Activated naive CD4-positive, alpha-beta T cell treated with anti-CD3 and anti-CD28 coated beads, Interleukin-2, amount 50 U/mL, for 24 hours (primary cell): ENCODE measurements around the gene GALNT1.

Experiments
- H3K27ac Mint-ChIP-seq: one replicate; pipeline ENCODE4 v1.8.0; 2021; ENCODE audit warnings: mild to moderate bottlenecking, mixed read lengths
- H3K27me3 Mint-ChIP-seq: one replicate; pipeline ENCODE4 v1.8.0; 2021; ENCODE audit warnings: mixed read lengths
- H3K36me3 Mint-ChIP-seq: one replicate; pipeline ENCODE4 v1.8.0; 2021; ENCODE audit warnings: mixed read lengths
- H3K4me1 Mint-ChIP-seq: one replicate; pipeline ENCODE4 v1.8.0; 2021; ENCODE audit warnings: mixed read lengths
- H3K4me3 Mint-ChIP-seq: one replicate; pipeline ENCODE4 v1.8.0; 2021; ENCODE audit warnings: mild to moderate bottlenecking, mixed read lengths
- H3K9me3 Mint-ChIP-seq: one replicate; pipeline ENCODE4 v1.8.0; 2021; ENCODE audit warnings: mixed read lengths

Gene GALNT1

GRCh38 chr18:35620765-35621164, 39.2 kb downstream of the GALNT1 start:
- Mint-ChIP-seq H3K27ac (no peak overlapping the region), H3K9me3 (no peaks in the 10 kb centered on the region), H3K4me3 (no peak overlapping the region), H3K27me3 (no peaks in the 10 kb centered on the region), H3K4me1 (peaks cover 38% of the 10 kb centered on the region), H3K36me3 (peaks cover 2% of the 10 kb centered on the region)

- Mint-ChIP-seq H3K27me3 (no peaks in the 10 kb centered on the region), H3K36me3 (peaks cover 7% of the 10 kb centered on the region), H3K4me1 (peaks cover 36% of the 10 kb centered on the region), H3K27ac (peak overlapping the region; percentile 88), H3K4me3 (peak overlapping the region; percentile 51), H3K9me3 (no peaks in the 10 kb centered on the region)
These were observed 41.7 kb downstream of the GALNT1 start for GRCh38 chr18:35623255-35623654.

DNA sequence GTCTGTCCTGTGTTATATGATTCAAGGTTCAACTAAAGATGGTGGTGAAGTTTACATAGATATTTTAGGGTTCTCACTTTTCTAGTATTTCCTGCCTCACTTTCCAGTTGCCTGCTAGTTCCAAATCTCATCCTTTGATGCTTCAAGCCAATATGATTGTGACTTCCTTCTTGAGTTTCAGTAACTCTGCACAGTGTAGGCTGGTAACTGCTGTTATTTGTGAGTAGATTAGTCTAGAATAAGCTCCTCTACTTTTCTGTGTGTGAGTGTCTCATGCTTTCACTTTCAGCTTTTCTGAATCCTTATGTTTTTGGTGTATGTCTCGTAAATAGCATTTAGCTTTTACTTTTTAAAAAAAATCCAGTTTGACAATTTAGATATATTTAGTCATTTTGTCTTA, 42.6 kb downstream of the GALNT1 start:
- H3K27ac Mint-ChIP-seq = peak overlapping the region; percentile 81
- no peaks in the 10 kb centered on the region for H3K27me3 Mint-ChIP-seq
- H3K4me1 Mint-ChIP-seq = peaks cover 36% of the 10 kb centered on the region
- no peaks in the 10 kb centered on the region for H3K9me3 Mint-ChIP-seq
- peak overlapping the region; percentile 73 for H3K4me3 Mint-ChIP-seq
- H3K36me3 Mint-ChIP-seq = peaks cover 13% of the 10 kb centered on the region

GRCh38 chr18:35625232-35625631, 43.7 kb downstream of the GALNT1 start:
- Mint-ChIP-seq H3K27ac (peak overlapping the region; percentile 42), H3K4me3 (no peak overlapping the region), H3K4me1 (peaks cover 36% of the 10 kb centered on the region), H3K9me3 (no peaks in the 10 kb centered on the region), H3K36me3 (peaks cover 13% of the 10 kb centered on the region), H3K27me3 (no peaks in the 10 kb centered on the region)

DNA sequence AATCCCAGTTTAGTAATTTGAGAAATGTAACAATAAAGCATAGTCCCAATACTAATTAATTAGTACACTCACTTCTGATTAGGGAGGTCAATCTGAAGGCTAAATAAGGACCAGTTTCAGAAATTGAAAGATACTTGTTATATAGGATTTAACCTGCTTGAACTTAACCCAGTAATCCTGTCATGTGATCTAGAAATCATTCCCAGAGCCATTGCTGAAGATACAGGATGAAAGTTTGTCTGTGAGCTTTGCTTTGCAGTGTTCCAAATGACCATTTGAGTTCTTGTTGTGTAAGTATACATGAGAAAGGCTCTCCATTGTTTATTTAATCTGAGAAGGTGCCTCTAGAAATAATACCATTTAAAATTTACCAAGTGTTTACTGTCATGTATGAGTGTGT, 52.2 kb downstream of the GALNT1 start:
- Mint-ChIP-seq H3K27me3 (no peaks in the 10 kb centered on the region), H3K36me3 (peaks cover 10% of the 10 kb centered on the region), H3K4me3 (no peak overlapping the region), H3K27ac (no peak overlapping the region), H3K9me3 (no peaks in the 10 kb centered on the region), H3K4me1 (no peaks in the 10 kb centered on the region)

DNA sequence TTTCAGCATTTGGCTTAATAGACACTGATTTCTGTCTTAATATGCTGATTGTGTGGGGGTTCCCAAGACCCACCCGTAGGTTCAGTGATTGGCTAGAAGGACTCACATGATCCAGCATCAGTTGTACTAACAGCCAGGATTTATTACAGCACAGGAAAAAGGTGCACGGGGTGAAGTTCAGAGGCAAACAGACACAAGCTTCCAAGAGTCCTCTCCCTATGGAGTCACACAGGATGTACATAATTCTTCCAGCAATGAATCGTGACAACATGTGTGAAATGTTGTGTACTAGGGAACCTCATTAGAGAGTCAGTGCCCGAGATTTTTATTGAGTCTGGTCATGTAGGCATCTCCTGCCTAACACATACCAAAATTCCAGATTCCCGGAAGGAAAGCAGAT, 52.8 kb downstream of the GALNT1 start:
- Mint-ChIP-seq H3K27me3 (no peaks in the 10 kb centered on the region), H3K4me1 (no peaks in the 10 kb centered on the region), H3K9me3 (no peaks in the 10 kb centered on the region), H3K27ac (no peak overlapping the region), H3K36me3 (peaks cover 8% of the 10 kb centered on the region), H3K4me3 (no peak overlapping the region)

GRCh38 chr18:35635170-35635569, 53.6 kb downstream of the GALNT1 start:
- no peaks in the 10 kb centered on the region for H3K4me1 Mint-ChIP-seq
- H3K36me3 Mint-ChIP-seq = peaks cover 8% of the 10 kb centered on the region
- no peak overlapping the region for H3K27ac Mint-ChIP-seq
- no peak overlapping the region for H3K4me3 Mint-ChIP-seq
- H3K9me3 Mint-ChIP-seq = no peaks in the 10 kb centered on the region
- H3K27me3 Mint-ChIP-seq = no peaks in the 10 kb centered on the region

- H3K4me1 Mint-ChIP-seq = no peaks in the 10 kb centered on the region
- no peak overlapping the region for H3K27ac Mint-ChIP-seq
- H3K4me3 Mint-ChIP-seq = no peak overlapping the region
- no peaks in the 10 kb centered on the region for H3K9me3 Mint-ChIP-seq
- H3K27me3 Mint-ChIP-seq = no peaks in the 10 kb centered on the region
- H3K36me3 Mint-ChIP-seq = peaks cover 12% of the 10 kb centered on the region
These were observed 55.7 kb downstream of the GALNT1 start for GRCh38 chr18:35637227-35637626.

DNA sequence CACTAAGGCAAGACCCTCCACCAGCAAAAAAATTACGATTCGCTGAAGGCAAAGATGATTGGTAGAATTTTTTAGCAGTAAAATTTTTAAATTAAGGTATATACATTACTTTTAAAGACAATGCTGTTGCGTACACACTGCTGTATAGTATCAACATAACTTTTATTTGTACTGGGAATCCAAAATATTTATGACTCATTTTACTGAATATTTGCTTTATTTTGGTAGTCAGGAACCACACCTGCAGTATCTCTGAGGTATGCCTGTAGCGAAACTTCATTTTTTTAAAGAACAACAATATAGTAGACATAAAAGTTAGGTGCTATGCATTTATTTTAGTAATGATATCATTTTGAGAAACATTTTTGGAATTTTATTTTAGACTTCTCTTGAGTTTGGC, 57.8 kb downstream of the GALNT1 start:
- H3K27me3 Mint-ChIP-seq = no peaks in the 10 kb centered on the region
- no peaks in the 10 kb centered on the region for H3K9me3 Mint-ChIP-seq
- H3K4me1 Mint-ChIP-seq = no peaks in the 10 kb centered on the region
- peaks cover 17% of the 10 kb centered on the region for H3K36me3 Mint-ChIP-seq
- no peak overlapping the region for H3K4me3 Mint-ChIP-seq
- no peak overlapping the region for H3K27ac Mint-ChIP-seq

GRCh38 chr18:35641467-35641866, 59.9 kb downstream of the GALNT1 start:
- no peak overlapping the region for H3K27ac Mint-ChIP-seq

GRCh38 chr18:35641916-35642315, 60.4 kb downstream of the GALNT1 start:
- Mint-ChIP-seq H3K4me1 (no peaks in the 10 kb centered on the region), H3K27me3 (no peaks in the 10 kb centered on the region), H3K27ac (no peak overlapping the region), H3K9me3 (peaks cover 3% of the 10 kb centered on the region), H3K36me3 (peaks cover 22% of the 10 kb centered on the region), H3K4me3 (no peak overlapping the region)

More at GRCh38 chr18:35641467-35641866, 59.9 kb downstream of the GALNT1 start:
- Mint-ChIP-seq H3K9me3 (no peaks in the 10 kb centered on the region), H3K36me3 (peaks cover 21% of the 10 kb centered on the region), H3K27me3 (no peaks in the 10 kb centered on the region), H3K4me3 (no peak overlapping the region), H3K4me1 (no peaks in the 10 kb centered on the region)

DNA sequence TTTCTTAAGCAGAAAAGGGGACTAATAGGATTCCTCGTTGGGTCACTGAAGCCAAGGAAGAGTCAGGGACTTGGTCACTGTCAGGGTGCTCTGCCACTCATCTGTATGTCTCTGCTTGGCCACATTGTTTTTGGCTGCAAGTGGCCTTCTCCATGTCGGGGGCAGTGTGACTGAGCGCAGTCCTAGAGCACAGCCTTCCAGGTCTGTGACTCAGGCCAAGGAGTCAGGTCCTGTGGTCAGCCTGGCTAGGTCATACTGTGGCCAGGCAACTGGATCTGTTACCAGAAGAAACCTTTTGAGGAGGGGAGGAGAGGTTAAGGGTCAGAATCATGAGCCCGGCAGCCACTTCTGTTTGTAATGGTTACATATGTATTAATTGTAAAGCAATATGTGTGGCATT, 61.3 kb downstream of the GALNT1 start:
- H3K27ac Mint-ChIP-seq = no peak overlapping the region
- H3K27me3 Mint-ChIP-seq = no peaks in the 10 kb centered on the region
- H3K9me3 Mint-ChIP-seq = peaks cover 5% of the 10 kb centered on the region
- H3K4me1 Mint-ChIP-seq = no peaks in the 10 kb centered on the region
- H3K4me3 Mint-ChIP-seq = no peak overlapping the region
- peaks cover 22% of the 10 kb centered on the region for H3K36me3 Mint-ChIP-seq

- Mint-ChIP-seq H3K27ac (no peak overlapping the region), H3K4me1 (peaks cover 13% of the 10 kb centered on the region)
These were observed 64.9 kb downstream of the GALNT1 start for GRCh38 chr18:35646449-35646848.

DNA sequence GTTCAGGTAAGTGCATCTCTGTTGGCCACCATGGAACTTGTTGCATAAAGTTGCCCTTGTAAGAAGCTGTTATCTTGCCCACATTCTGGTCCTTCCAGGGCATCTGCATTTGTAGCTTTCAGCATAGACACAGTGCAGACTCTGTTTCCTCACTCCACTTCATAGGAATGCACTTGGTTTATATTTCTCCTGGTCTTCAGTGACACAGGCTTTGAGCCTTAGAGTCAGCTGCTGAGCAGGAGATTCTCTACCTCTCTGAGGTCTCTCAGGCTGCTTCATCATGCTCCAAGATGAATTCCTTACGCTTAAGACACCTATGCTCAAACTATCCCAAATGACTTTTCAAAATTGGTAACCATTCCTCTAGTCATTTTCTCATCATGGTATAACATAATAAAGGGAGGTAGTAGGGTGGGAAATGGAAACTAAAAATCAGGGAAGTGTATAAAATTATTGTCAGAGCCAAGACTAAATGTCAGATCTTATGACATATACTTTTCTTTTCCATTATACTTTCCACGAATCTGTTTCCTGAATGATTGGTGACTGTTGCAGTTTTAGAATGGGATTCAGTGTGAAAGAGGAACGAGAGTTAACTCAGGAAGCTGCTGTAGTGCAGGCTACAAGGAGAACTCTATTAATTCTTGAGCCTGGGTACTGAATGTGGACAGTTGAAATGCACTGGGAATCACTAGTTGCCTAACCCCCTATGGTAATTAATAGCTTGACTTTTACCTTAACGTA, 72.0 kb downstream of the GALNT1 start:
- Mint-ChIP-seq H3K4me3 (no peak overlapping the region), H3K27me3 (no peaks in the 10 kb centered on the region), H3K36me3 (peaks cover 3% of the 10 kb centered on the region), H3K9me3 (no peaks in the 10 kb centered on the region), H3K4me1 (peaks cover 33% of the 10 kb centered on the region), H3K27ac (no peak overlapping the region)

More at GRCh38 chr18:35646449-35646848, 64.9 kb downstream of the GALNT1 start:
- peaks cover 5% of the 10 kb centered on the region for H3K9me3 Mint-ChIP-seq
- no peak overlapping the region for H3K4me3 Mint-ChIP-seq
- no peaks in the 10 kb centered on the region for H3K27me3 Mint-ChIP-seq
- H3K36me3 Mint-ChIP-seq = peaks cover 17% of the 10 kb centered on the region

GRCh38 chr18:35658112-35658511, 76.6 kb downstream of the GALNT1 start:
- peaks cover 7% of the 10 kb centered on the region for H3K36me3 Mint-ChIP-seq
- H3K4me3 Mint-ChIP-seq = no peak overlapping the region
- peaks cover 7% of the 10 kb centered on the region for H3K4me1 Mint-ChIP-seq
- no peak overlapping the region for H3K27ac Mint-ChIP-seq
- H3K27me3 Mint-ChIP-seq = no peaks in the 10 kb centered on the region
- no peaks in the 10 kb centered on the region for H3K9me3 Mint-ChIP-seq

- H3K4me3 Mint-ChIP-seq = no peak overlapping the region
- H3K4me1 Mint-ChIP-seq = no peaks in the 10 kb centered on the region
- no peaks in the 10 kb centered on the region for H3K27me3 Mint-ChIP-seq
These were observed 80.1 kb downstream of the GALNT1 start for GRCh38 chr18:35661483-35662146.

More at GRCh38 chr18:35661483-35662146, 80.1 kb downstream of the GALNT1 start:
- Mint-ChIP-seq H3K27ac (no peak overlapping the region), H3K36me3 (peaks cover 35% of the 10 kb centered on the region), H3K9me3 (peaks cover 7% of the 10 kb centered on the region)
